GM12801 (cell line): ENCODE data around the gene PGA4.
"Not testable (repeated sequence)": the region's sequence is repeated elsewhere in the genome, so short reads cannot be mapped to it uniquely, and the experiment has no call there.

ENCODE experiments used
- TF ChIP-seq, protein P1 (sequence below): IDR thresholded peaks from one replicate; pipeline ENCODE4 v1.5.1; 2011; ENCODE audit warnings: control low read depth; ENCODE audit not compliant: insufficient read length; ENCODE audit errors: extremely low read depth

The PGA4 gene

DNA sequence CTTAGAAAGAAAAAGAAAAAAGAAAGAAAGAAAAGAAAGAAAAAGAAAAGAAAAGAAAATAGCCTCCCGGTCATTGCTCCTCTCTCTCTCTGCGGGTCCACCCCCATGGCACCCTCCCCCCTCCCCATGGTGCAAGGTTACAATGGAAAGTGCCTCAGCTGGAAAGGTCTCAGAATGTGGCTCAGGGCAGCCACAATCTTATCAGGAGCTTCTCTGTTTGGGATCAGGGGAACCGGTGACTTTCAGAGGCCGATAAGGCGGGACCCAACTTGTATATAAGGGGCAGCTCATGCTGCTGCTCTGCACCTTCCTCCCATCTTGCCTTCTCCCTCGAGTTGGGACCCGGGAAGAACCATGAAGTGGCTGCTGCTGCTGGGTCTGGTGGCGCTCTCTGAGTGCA lies at the start of gene PGA4:
Gene PGA4 (plus strand): TSS at position 301 of the 400 bp plus-strand sequence. CDS start 54 bp downstream, at position 355.
- TF ChIP-seq, protein P1, sequence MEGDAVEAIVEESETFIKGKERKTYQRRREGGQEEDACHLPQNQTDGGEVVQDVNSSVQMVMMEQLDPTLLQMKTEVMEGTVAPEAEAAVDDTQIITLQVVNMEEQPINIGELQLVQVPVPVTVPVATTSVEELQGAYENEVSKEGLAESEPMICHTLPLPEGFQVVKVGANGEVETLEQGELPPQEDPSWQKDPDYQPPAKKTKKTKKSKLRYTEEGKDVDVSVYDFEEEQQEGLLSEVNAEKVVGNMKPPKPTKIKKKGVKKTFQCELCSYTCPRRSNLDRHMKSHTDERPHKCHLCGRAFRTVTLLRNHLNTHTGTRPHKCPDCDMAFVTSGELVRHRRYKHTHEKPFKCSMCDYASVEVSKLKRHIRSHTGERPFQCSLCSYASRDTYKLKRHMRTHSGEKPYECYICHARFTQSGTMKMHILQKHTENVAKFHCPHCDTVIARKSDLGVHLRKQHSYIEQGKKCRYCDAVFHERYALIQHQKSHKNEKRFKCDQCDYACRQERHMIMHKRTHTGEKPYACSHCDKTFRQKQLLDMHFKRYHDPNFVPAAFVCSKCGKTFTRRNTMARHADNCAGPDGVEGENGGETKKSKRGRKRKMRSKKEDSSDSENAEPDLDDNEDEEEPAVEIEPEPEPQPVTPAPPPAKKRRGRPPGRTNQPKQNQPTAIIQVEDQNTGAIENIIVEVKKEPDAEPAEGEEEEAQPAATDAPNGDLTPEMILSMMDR, result not testable (repeated sequence)

DNA sequence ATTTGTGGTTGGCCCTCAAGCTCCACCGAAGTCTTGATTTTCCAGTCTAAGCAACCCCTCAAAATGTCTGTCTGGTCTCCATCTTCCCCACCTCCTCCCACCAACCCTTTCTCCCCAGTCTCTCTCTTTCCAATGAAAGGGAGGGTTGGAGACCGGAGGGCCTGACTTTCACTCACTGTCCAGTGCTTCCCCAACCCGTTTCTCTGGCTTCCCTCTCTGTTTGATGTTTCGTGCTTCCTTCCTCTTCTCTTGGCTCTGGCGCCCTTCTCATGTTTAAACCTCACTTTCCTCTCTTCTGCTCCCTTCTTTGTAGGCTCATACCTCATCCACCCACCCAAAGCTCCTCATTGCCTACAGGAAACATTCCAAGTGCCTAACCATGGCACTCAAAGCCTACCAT lies 49.8 kb upstream of the PGA4 start:
- TF ChIP-seq, protein P1, result no peak

DNA sequence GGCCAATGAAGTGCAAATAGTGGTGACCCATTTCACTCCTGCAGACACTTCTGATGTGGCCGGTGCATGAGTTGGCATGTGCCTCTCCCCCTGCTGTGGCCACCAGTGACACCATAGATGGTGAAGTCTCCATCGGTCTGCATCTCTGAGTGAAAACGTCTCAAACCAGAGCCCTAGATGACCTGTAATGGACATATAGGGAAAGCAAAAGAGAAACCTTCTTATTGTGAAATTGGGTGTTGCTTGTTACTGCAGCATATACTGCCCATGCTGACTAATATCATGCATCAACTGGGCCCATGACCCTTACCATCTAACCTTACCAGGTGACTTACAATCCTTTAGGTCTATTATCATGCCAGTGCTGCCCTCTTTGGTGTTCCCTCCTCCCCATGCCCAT lies 49.3 kb upstream of the PGA4 start:
- TF ChIP-seq, protein P1, result no peak

DNA sequence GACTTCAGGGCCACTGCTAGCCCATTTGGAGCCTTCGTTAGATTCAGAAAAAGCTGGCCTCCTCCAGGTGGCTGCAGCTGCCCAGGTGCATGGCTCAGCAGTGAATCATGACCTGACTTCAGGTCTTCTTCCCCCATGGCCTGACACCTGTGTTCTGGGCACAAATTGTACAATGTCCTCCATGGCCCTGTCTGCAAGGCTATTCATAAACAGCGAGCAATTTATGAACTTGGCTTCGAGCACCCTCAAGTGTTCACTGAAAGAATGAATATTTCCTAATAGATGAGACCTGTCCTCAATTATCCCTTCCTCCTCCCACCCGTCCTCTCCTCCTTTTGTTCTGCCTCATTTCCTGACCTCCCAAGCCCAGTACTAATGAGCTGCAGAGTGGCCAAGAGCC lies 48.7 kb upstream of the PGA4 start:
- TF ChIP-seq, protein P1, result no peak

DNA sequence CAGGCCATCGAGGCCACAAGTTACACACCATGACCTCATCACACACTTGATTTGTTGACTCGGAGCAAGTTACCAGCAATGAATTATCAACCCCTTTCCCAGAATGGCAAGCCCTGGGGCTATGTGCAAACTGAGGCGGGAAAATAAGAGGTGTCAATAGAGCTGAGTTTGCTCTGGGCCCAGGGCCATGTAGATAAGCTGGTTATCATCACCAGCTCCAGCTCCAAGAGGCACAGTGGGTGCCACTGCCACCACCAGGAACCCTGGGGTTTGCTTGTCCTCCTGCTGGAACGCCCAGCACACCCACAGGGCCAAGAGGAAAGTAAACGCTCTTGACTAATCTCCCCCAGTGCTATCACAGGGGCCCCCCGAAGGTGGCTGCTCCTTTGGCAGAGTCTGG lies 47.9 kb upstream of the PGA4 start:
- TF ChIP-seq, protein P1, result no peak

DNA sequence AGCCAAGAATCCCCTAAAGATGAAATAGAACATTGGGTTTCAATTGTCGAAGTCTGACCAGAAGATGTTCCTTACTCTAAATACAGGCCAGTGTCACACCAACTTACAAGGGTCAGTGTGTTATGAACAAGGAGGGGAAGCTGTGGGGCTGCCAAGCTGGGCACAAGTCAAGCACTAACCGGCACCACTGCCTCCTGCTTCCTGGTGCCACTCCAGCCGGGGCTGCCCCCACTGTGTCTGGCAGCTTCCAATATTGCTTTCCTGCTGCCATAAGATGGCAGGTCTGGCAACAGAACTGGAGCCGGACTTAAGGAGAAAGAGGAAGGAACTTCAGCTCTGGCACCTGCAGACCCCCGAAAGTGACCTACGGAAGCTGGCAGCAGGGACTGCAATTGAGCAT lies 47.2 kb upstream of the PGA4 start:
- TF ChIP-seq, protein P1, result no peak

DNA sequence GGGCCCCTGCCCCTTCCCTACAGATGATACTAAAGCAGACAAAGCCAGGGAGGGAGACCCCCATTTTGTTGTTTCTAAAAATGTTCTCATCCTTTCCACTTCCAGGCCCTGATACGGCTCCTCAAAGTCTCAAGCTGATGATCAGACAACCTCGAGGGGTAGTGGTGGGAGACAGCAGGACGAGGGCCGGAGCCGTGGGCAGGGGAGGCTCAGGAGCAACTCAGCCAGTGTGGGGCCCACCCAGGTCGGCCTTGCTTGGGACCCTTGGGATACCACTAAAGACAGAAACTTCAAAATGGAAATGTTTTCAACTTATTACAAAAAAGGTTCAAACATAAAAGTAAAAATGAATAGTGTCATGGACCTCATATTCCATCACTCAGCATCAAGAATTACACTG lies 45.7 kb upstream of the PGA4 start:
- TF ChIP-seq, protein P1, result no peak

DNA sequence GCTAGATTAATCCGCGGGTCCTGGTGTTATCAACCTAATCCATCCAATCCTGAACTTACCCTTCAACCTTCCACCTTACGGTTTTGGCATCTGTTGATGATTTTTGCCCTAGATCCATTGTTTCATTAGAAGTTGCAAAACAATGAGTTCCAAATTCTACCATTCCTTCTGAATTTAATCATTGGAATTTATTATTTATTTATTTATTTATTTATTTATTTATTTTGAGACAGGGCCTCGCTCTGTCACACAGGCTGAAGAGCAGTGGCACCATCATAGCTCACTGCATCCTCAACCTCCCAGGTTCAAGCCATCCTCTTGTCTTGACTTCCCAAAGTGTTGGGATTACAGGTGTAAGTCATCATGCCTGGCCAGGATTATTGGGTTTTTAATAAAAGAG lies 40.7 kb upstream of the PGA4 start:
- TF ChIP-seq, protein P1, result no peak
